HG03066 (cell line): ENCODE data around the gene RAB33B.
"Not testable (repeated sequence)": the region's sequence is repeated elsewhere in the genome, so short reads cannot be mapped to it uniquely, and the experiment has no call there.

Experiments
- ATAC-seq: cut with Tn5 transposase; IDR thresholded peaks from one replicate; pipeline ENCODE4 v1.9.1; 2021; ENCODE audit warnings: low read depth; ENCODE audit not compliant: unreplicated experiment

Gene RAB33B

GRCh38 chr4:139461022-139461628 lies 7.2 kb downstream of the RAB33B start:
- no peak for ATAC-seq

GRCh38 chr4:139464512-139464911 lies 10.6 kb downstream of the RAB33B start:
- ATAC-seq = not testable (repeated sequence)

- ATAC-seq = no peak
Measured at GRCh38 chr4:139465922-139466321, 12.0 kb downstream of the RAB33B start.

GRCh38 chr4:139468756-139469155 lies 14.8 kb downstream of the RAB33B start:
- ATAC-seq = not testable (repeated sequence)

DNA sequence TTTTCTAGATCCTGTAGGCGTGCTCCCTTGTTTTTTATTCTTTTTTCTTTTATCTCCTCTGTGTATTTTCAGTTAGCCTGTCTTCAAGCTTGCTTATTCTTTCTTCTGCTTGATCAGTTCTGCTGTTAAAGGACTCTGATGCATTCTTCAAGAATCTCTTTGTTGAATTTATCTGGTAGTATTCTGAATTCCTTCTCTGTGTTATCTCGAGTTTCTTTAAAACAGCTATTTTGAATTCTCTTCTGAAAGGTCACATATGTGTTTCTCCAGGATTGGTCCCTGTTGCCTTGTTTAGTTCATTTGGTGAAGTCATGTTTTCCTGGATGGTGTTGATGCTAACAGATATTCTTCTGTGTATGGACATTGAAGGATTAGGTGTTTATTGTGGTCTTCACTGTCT lies 15.3 kb downstream of the RAB33B start:
- ATAC-seq = no peak

DNA sequence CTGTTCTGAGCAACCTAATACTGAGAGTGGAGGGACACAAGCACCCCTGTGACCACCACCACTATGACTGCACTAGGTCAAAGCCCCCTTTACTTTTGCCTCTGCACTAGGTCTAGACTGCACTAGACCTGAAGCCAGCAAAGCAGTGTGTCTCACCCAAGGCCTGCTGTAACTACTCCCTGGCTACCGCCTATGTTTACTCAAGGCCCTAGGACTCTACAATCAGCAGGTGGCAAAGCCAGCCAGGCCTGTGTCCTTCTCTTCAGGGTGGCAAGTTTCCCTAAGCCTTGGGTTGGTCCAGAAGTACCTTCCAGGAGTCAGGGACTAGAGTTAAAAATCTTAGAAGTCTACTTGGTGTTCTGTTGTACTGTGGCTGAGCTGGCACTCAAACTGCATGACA lies 15.9 kb downstream of the RAB33B start:
- no peak for ATAC-seq

GRCh38 chr4:139470295-139470694 lies 16.4 kb downstream of the RAB33B start:
- no peak for ATAC-seq

DNA sequence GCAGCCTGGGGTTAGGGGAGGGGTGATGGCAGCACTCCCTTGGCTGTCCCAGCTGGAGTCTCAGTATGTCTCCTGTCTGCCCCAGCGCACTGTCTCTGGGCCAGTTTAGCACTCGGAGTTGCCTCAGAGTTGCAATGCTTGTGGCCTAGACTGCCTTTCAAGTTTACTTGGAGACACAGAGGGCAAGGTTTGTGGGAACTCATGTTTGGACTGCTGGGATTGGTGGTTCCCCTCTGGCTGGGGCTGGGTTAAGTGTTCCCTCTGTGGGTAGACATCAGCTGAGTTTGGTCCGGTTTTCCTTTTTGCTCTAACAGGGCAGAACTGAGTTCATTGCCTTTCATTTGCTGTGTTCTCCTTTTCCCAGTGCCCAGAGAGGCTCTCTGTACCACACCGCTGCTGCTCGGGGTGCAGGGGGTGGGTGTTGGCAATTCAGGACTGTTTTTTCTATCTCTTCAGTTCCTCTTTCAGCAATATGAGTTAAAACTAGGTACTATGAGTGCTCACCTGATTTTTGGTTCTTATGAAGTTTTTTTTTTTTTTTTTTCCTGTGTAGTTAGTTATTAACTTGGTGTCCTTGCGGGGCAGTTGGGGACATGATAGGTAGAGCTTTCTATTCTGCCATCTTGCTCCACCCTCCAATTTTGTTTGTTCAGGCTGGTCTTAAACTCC lies 17.2 kb downstream of the RAB33B start:
- ATAC-seq = no peak

GRCh38 chr4:139472852-139473251 lies 18.9 kb downstream of the RAB33B start:
- no peak for ATAC-seq

DNA sequence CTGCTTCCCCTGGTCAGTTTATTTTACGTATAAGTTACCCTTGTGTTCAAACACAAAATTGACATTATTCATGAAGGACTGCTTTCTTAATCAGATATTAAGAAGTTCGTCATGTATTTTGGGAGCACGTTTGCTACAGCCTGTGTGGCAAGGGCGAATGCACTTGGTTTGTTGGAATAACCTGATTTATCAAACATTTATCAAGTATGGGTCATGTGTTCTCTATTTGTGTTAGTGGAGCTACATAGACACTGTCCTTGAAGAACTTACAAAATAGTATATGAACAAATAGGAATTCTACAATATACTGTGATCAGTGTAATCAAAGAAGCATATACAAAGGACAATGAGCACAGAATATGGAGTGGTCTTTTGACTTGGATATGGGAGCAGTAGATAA lies 22.4 kb downstream of the RAB33B start:
- ATAC-seq = no peak

- no peak for ATAC-seq
Measured at GRCh38 chr4:139481465-139481864, 27.5 kb downstream of the RAB33B start.

DNA sequence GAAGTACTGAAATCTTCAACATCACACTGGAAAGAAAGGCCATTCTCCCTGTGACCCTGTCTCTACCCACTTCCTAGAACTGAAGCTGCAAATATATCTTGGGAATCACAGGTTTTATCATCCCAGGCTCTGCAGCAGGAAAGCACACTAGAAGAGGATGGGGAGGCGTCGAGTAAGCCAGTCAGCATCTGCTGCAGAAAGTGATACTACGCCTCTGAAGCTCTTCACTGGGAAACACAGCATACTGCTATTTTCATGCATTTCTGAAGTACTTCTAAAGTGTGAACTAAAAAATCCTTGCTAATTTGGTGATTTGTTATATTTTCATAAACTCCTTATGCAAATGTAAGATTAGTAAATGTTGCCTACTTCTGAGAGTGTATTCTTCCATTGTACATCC lies 29.1 kb downstream of the RAB33B start:
- no peak for ATAC-seq

- no peak for ATAC-seq
Measured at GRCh38 chr4:139484783-139485311, 30.9 kb downstream of the RAB33B start.

DNA sequence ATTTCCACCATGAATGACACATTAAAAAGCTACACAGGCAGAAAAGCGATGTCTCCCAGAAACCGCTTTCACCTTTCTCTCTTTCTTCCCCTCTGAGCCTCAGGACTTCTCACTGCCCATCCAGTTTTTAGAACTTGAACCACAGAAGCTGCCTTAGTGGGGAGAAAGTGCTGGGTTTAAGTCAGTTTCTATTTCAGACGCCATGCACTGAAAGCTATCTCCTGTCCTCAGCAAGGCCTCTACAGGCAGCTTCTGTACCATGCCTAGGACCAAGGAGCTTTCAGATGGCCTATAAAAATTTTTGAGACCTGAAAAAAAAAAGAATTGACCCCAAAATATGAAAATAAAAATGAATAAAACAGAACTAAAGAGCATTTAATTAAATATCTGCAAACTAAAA lies 34.5 kb downstream of the RAB33B start:
- no peak for ATAC-seq

DNA sequence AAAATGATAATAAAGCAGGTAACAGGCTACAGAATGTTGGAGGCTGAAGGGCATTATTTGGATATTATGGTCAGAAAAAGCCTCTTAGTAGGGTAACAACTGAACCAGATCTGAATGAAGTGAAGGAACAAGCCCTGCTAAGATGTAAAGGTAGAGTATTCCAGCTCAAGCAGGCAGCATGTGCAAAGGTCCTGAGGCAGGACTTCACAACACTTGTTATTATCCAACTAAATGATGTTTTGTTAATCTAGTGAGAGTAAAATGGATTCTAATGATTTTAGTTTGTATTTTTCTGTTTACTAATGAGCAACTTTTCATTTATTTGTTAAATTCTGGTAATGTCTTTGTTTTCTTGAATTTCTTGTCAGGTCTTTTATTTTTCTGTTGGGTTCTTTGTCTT lies 35.7 kb downstream of the RAB33B start:
- no peak for ATAC-seq

DNA sequence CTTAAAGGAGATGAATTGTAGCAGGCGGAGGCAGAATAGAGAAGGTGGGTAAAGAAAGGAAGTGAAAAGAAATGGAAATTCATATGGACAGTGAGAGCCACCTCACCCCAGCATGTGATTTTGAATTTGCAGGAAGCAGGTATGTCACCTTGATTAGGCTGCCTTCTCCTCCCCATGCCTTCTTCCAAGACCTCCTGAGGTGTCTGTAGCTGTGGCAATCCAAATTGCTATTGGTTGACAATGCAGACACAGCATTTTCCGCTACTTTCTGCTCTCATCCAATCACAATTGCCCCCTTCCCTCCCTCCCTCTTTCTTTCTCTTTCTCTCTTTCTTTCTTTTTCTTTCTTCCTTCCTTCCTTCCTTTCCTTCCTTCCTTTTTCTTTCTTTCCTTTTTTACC lies 38.5 kb downstream of the RAB33B start:
- ATAC-seq = no peak

DNA sequence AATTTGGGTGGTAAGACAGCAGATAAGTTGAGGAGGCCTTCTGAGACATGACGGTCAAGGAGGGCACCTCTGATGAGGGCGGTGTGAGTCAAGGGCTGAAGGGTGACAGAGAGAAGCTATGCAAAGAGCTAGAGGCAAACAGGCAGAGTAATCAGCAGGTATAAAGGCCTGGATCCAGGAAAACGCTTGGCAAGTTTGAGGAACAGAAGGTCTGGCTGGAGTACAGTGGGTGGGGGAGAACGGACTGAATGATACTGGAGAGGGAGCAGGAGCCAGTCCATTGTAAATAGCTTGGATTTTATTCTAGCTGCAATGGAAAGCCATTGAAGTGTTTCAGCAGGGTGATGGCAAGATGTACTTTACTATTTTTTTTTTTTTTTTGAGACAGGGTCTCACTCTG lies 39.3 kb downstream of the RAB33B start:
- ATAC-seq = no peak

DNA sequence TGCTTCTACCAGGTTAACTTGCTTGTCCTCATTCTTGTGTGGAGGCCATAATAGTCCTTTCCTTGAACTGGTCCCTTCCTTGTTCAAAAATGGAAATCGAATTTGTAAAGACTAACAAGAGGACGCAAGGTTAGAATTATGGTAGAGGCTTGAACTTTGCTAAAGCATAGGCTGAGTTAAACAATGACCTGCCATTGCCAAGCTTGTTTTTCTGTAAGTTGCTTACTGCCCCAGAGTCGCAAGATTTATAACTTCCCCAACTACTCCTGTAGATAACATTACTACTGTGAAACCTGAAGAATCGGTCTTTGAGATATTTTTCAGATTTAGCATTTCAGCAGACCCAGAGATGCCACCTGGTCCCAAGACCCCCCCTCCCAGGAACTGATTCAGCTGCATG lies 45.3 kb downstream of the RAB33B start:
- ATAC-seq = no peak

DNA sequence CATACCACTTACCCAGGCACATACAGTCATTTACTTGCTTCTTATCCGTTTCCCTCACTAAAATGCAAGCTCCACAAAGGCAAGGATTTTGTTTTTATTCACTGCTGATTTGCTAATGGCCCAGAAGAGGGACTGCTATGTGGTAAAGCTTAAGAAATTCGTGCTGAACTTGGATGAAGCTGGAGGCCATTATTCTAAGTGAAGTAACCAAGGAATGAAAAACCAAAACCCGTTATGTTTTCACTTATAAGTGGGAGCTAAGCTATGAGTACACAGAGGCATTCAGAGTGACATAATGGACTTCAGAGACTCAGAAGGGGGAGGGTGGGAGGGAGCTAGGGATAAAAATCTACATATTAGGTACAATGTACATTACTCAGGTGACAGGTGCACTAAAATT lies 47.2 kb downstream of the RAB33B start:
- ATAC-seq = no peak

DNA sequence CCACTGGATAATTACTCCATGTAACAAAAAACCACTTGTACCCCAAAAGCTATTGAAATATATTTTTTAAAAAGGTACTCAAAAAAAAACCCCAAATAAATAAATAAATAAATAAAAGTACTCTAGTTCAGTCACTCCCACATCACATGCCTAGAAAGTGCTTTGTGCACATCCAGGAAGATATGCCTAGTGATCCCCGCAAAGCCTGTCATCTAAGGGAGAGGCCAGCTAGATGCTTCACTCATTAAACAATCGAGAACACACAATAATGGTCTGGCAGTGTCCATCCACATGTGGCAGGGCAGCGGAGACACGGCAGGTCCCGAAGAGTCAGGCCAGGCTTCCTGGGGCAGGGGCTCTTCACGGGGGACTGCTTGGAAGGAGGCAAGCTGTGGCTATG lies 47.6 kb downstream of the RAB33B start:
- no peak for ATAC-seq

DNA sequence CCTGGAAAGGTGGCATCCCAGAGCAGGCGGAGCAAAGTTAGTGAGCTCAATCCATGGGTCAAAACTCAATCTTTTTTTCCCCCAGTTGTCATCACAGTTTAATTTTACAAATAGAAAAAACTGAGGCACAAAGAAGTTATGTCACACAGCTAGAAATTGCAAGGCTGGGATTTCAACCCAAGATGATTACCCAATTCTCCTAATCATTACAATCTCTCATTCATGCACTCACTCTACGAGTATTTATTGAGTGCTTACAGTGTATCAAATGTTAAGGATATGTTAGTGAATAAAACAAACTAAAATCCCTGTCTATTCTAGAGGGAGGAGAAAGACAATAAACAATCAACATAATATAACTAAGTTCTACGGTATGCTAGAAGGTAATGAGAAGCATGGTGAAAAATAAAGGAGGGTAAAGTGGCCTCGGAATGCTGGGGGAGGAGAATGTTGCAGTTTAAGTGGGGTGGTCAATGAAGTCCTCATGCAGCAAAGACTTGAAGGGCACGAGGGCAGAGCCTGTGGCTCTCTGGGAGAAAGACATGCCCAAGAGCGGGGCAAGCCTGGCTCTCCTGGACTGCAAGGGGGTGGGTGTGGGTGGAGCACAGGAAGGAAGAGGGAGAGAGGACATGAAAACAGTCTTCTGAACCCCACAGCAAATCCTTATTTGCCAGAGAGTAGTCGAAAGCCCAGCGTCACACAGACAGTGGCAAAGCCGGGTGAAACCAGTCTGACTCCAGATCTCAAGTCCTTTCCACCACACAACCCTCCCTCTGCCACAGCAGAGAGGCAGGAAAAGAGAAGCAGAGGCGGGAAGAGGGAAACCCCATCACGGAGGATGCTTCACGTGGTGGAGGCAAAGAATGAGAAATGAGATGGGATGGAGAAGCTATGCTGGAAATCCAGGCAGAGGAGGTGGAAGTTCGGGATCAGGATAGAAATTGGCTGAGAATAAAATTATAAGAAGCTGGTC lies 48.3 kb downstream of the RAB33B start:
- ATAC-seq = no peak
